HG03103 (cell line): ENCODE results near the gene ZNF385B.

Experiments used
- ATAC-seq: cut with Tn5 transposase; IDR thresholded peaks from one replicate; pipeline ENCODE4 v1.9.1; 2021; ENCODE audit warnings: low read depth; ENCODE audit not compliant: unreplicated experiment

The ZNF385B gene

DNA sequence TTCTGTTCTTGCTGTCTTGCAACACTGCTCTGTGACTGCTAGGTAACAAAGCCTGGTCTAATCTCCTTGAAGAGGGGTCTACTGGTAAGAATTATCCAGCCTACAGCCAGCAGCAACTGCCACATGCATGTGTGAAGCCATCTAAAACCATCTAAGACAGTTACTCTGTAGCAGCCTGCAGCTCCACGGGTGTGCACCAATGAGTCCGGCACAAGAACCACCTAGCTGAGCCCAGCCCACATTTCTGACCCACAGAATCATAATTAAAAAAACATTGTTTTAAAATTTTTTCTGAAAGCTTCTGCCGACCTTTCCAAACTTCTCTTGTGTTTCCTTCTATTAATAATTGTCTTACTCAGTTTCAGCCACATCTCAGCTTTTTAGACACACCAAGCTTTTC is 102.8 kb downstream of the ZNF385B start:
- ATAC-seq: no peak

DNA sequence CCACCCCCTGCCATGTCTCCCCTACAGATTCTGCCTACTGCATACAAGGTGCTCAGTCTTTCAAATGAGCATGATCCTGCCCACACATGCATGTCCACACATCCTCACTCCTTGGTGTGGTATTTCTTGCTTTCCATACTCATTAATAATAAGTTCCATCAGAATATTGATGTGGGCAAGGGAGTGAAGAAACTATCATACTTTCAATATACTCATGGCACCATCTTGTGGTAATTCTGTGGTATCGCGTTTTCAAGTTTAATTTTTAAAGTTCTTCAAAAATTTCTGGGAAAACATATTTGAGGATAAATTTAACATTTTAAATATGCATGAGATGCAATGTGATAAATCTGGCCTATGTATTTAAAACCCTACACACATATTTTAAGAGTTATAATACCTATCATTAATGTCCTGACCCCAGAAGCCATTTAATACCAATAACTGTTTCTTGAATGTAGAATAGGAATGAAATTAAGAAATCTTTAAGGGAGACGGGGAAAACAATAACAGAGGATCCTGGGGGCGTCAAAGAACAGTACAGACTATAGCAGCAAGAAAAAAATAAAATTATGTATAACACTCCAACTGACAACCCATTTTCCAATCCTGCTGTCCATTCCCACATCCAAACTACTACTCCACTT is 110.1 kb downstream of the ZNF385B start:
- ATAC-seq: no peak

DNA sequence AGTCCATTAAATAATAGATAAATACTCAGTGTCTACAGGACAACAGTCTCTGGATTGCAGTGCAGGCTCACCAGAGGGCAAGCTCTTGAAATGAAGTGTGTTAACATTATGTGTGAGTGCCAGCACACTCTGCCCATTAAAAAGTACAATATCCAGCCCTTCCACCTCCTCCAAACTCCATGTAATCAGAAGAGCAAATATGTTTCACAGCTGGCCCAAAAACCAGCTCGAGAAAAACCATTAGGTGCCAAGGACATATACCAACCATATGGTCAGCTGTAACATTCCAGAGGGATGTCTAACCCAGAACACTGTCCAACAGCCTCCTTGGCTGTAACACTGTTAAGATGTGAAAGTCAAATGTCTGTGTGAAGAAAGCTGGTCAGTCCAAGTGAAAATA is 112.2 kb downstream of the ZNF385B start:
- ATAC-seq: no peak

DNA sequence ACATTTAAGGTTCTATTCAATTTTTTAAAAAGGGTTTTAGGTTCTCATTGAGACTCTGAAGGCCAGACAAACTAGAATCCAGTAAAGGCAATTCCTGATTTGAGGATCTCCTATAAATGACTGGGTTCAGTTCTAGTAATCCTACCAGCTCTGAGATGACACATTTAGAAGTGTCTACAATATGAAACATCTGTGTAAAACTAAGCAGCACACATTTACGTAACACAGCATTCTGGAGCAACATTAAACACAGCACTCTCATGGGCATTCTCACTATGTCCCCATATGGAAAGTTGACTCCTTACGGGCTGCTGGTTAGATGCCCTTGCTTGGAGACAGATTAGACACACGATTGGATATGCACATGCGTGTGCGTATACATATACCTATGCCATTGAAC is 114.4 kb downstream of the ZNF385B start:
- ATAC-seq: no peak

DNA sequence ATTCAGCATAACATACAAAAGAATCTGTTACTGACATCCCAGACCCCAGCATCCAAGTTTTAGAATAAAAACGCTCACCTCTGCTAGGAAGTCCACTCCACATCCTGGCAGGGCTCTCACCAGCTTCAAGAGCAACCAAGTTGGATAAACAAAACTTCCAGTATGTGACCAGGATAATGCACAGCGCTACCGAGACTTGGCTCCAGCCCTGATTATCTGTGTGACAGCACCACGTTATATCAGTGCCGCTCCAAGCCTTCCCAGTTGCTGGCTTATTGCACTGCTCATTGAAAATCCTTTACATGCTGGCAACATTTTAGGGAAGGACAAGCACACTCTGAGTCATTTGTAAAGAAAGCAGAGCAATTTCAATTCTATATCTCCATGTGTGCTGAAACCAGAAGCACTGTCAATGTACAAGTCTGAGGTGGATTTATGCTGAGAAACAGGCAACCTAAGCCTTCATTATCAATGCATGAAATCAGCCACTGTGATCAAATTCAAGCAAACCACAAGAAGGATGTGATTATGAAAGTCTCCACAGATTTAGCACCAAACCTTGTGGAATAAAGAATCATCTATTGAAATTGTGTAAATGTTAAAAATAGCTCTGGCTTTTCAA is 115.7 kb downstream of the ZNF385B start:
- ATAC-seq: no peak

DNA sequence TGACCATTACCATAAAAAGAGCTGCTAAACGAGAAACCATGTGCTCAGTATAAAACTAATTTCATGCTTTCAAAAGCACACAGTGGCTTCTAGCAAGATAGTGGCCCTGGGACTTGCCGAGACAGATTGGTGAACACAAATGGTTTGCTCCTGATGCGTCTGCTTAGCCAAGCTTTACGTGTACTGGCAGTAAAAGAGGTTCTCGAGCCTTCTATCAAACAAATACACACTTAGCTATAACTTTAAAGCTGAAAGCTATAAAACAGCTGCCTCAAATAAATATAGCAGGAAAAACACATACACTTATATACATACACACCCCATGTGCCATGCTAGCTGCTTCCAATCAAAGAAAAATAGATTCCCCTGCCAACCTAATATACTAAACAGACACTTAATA is 117.0 kb downstream of the ZNF385B start:
- ATAC-seq: no peak

DNA sequence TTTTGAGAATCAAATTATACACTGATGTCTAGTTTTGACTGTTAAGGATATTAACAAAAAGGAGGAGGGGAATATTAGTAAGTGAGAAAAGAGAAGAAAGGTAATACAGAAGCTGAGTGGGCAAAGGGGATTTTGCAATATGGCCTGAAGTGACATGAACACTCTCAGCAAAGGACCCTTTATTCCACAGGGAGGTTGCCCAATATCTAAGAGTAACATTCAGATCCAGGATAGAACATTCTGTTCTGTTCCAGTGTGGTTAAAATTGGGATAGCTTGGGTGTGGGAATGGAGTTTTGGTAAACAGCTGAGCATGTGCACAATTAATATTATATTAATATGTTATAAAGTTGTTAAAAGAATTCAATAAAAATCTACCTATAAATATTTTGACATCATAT is 120.1 kb downstream of the ZNF385B start:
- ATAC-seq: no peak

DNA sequence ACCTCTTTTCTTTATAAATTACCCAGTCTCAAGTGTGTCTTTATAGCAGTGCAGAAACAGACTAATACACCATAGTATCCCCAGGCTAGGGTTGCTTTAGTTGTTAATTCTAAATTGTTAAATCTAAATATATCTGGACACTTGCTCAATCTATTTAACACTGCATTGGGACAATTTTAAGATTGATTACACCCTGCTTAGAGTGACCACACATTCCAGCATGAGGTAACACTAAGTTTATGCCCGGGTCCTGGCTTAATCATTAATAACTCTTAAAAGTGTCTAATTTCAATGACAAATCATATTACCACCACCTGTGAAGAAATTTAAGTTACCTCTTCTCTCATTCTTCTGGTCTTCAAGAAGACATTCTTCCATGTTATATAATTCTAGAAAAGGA is 131.4 kb downstream of the ZNF385B start:
- no peak for ATAC-seq

DNA sequence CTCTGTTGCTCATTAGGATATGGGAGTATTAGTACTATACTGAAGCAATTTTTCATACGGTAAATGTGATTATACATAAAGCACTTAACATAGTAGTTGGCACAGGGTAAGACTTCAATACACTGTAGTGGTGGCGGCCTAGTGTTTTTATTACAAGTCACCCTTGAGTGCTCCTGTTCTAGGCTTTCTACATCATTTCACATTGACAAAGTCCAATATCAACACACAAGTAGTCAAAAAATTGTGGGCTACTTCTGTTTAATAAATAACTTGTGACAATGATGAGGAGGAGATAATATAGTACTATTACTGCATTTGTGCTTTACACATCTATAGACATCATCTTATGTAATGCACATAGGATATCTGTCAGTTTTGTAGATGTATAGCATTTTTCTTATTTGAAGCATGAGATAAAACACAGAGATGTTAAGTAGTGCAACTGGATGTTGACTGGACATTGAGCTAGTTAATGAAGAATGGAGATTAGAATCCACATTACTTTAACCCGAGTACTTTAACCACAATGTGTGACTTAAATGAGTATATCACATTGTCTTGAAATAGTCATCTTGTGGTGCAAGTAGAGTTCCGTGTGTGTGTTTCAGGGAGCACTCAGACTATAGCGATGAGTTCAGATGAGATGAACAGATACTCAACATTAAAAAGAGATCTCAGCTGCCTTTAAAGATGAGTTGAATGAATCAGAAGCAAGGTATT is 134.8 kb downstream of the ZNF385B start:
- no peak for ATAC-seq

DNA sequence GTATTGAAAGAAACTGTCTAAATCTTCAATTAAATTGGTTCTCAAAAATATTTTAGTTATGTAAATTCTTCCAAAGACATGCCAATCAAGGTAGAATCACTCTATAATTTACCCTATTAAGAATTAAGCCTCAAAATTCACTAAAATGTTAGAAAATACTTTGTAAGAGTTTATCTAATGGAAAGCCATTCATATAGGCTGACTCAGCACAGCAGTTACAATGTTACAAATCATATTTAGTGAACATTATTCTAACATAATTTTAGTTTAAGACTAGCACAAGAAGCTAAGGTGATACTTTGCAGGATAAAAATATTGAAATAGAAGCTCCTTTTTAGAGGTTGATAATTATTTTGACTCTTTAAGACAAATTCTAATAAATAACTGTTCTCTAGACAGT is 137.0 kb downstream of the ZNF385B start:
- ATAC-seq: no peak

DNA sequence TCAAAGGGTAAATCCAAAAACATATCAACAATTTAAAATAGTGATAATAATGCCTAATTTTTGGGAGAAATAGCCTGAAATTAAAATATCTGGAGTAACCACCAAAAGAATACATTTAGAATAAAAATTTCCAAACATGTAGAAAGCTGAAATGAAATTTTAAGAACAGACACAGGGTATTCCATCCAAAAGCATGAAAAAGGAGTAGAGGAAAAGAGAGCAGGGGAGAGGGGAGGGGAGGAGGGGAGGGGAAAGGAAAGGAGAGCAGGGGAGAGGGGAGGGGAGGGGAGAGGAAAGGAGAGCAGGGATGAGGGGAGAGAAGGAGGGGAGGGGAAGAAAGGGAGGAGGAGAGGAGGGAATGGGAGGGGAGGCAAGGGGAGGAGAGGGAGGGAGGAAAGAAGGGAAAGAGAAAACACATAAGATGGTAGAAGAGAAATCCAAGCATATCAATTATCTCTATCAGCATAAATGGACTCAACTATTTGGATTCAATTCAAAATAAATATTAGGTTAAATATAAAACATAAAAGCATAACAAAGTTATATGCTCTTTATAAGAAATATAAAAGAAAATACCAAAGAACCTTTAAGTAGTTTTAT is 141.1 kb downstream of the ZNF385B start:
- no peak for ATAC-seq

DNA sequence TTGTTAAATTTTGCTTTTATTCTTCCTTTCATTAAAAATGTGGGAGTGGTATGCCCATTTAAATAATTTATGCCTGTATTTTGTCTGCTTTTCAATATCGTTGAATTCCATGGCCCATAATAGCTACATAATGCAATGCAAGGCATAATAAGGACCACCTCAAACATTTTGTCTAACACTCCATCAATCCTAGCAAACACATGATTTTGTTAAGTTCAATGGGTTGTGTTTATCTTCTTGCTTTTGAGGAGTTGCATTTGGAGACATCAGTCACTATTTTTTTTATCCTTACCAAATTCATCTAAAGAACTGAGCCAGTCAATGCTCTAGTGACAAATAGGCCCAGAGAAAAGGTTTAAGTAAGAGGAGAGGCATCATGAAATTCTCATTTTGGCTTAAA is 145.5 kb downstream of the ZNF385B start:
- ATAC-seq: no peak

DNA sequence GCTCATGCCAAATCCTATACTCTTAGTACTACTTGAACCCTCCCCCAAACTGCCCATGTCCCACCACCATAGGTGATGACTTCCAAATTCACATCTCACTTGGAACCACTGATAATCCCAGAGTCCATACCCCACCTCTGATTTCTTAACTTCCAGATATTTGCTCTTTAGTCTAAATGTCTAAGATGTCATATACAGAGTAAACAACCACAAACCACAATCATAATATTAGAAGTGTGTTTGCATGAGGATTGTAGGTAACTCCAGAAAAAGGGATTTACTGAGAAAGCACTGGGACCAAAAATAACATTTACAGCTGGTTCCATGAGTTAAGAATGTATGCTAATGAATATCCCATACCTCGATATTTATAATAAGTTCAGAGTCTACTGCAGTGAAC is 146.2 kb downstream of the ZNF385B start:
- no peak for ATAC-seq

DNA sequence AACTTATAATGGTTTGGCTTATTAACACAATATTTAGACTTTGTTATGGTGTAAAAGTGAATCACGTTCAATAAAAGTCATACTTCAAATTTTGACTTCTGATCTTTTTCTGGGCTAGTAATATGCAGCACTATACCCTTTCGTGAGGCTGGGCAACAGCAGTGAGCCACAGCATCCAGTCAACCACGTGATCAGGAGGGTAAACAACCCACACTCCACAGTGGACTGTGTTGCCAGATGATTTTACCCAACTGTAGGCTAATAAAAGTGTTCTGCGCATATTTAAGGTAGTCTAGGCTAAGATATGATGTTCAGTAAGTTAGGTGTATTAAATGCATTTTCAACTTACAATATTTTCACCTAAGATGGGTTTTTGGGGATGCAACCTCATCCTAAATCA is 148.6 kb downstream of the ZNF385B start:
- no peak for ATAC-seq

DNA sequence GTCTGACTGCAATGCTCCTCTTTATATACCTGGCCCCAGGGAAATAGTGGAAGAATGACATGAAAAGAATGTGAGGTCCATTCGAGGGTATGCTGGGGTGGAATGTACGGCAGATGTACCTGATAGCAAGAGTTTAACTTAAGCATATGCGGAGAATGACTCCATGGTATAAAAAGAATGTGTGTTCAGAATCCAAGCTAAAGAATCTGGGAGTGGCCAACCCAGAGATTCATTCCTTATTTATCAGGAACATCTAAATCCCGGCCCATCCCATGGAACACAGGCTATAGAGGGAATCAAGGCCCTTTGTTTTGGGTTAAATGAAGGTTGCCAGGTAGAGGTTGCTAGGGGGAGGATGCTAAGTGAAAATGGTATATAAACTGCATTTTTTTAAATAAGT is 150.0 kb downstream of the ZNF385B start:
- ATAC-seq: no peak

DNA sequence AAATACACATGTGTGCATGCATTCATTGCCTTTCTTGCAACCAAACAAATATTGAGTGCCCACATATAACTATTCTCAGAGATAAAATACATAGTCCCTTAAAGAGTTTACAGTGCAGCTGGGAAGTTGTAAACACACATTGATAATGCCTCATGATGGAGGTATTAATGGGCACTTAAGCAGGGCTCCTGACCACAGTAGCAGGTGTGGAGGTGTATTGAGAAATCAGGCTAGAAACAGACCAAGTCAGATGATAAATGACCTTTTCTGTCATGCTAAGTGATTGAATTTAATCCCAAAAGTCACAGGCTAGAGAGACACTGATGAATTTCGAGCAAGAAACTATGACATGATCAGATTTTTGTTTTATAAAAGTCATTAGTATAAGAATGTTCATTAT is 157.7 kb downstream of the ZNF385B start:
- ATAC-seq: no peak

DNA sequence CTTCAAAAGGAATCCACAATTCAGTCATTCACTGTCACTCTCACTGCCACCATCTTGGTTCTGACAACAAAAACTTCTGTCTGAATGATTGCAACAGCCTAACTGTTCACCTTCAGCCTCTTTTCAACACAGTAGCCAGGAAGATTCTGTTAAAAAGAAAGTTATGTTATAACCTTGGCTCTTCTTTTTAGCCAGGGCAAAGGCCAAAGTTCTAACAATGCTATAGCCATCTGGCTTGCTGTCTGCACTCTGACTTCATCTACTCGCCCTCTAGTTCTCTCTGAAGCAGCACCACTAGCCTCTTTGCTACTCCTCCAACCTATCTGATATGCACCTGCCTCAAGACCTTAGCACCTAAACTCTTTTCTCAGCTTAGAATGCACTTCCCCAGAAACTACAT is 158.5 kb downstream of the ZNF385B start:
- no peak for ATAC-seq

DNA sequence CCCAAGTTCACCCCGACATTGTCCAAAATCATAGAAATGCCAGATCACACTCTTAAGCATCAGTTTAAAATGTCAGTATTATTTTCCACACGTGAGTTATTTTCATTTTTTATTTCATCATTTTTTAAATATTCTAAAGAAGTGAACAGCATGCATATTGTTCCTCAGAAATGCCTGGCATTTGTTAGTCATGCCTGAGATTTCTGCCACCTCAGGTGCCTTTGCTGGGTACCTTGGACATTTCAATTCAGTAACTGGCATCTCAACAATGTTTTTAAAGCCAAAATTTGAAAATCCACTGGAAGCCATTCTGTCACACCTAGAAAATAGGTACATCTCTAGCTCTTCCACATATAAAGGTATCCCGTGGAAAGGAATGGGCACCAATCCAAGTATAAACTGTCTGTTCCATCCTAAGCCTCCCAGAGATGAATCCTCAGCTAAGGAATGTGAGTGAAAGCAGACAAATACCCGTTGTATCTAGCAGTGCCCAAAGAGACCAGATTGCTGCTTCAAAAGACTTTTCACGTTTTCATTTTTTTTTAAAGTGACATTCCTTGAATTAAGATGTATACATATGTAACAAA is 159.8 kb downstream of the ZNF385B start:
- no peak for ATAC-seq

DNA sequence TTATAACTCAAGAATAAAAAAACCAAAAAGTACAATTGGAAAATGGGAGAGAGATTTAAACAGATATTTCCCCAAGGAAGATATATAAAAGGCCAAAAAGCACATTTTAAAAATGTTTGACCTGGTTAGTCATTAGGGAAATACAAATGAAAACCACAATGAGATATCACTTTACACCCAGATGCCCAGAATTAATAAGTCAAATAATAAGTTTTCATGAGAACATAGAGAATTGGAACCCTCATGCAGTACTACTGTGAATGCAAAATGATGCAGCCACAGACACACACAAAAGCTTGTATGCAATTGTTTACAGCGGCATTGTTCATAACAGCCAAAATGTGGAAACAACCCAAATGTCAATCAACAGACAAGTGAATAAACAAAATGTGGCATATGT is 165.9 kb downstream of the ZNF385B start:
- no peak for ATAC-seq

DNA sequence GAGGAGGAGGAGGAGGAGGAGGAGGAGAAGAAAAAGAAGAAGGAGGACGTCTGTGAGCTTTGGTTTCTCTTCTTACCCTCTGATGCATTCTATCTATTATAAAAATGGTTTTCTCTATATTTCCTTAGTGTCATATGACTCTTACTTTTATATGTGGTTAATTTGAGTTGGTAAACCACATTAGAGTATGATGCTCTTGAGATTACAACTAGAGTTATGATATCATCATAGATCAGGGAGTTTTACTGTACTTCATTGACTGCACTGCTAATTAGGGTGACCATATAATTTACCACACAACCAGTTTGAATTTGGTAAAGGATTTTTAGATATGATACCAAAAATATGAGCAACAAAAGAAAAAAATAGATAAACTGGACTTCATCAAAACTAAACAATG is 166.4 kb downstream of the ZNF385B start:
- ATAC-seq: no peak

DNA sequence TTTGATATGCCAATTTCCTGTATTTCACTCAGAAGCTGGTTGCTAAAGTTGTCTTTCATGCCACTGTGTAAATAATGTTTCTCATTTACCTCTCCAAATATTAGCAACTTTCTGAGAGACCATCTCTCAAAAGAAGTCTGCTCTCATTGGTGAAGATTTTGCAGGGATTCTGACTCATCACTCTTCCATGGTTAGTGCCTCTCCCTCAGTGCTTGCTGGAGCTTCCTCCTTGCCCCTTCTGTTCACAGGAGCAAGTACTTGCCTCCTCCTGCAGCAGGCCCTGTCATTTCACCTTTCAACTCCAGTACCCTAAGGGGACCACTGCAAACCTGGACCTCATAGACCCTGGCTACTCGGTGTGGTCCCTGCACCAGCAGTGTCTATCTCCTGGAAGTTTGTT is 168.8 kb downstream of the ZNF385B start:
- no peak for ATAC-seq
